DOHH2 (cell line): Measurements from ENCODE around the gene FPR2.

Experiments used
- EZH2phosphoT487 ChIP-seq: fragments of 200-600 bp; sonication (generic); IDR thresholded peaks from 2 replicates; pipeline ENCODE4 v1.6.1; 2017; ENCODE audit warnings: borderline replicate concordance, mild to moderate bottlenecking, antibody characterized with exemption, low read length, moderate library complexity, mixed read lengths
- TF ChIP-seq, protein P1 (sequence below): fragments of 200-600 bp; sonication (generic); IDR thresholded peaks from one replicate; pipeline ENCODE4 v1.5.1; 2014; ENCODE audit warnings: antibody characterized with exemption, mild to moderate bottlenecking, low read depth, low read length; ENCODE audit not compliant: poor library complexity, severe bottlenecking

DNA sequence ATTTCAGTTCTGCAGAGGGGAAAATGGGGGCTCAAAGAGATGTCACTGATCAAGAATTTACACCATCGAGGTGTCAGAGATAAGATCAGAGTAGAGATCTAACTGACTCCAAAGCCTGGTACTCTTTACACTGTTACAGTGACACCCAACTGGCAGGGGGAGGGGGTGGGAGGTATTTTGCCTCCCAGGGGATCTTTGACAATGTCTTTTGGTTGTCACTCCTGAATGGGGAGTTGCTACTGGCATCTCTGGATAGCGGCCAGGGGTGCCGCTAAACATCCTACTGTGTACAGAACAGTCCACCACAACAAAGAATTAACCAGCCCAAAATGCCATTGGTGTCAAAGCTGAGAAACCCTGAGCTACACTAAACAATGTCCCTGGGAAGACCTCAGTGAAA is 37.1 kb downstream of the FPR2 start:
- TF ChIP-seq, protein P1, sequence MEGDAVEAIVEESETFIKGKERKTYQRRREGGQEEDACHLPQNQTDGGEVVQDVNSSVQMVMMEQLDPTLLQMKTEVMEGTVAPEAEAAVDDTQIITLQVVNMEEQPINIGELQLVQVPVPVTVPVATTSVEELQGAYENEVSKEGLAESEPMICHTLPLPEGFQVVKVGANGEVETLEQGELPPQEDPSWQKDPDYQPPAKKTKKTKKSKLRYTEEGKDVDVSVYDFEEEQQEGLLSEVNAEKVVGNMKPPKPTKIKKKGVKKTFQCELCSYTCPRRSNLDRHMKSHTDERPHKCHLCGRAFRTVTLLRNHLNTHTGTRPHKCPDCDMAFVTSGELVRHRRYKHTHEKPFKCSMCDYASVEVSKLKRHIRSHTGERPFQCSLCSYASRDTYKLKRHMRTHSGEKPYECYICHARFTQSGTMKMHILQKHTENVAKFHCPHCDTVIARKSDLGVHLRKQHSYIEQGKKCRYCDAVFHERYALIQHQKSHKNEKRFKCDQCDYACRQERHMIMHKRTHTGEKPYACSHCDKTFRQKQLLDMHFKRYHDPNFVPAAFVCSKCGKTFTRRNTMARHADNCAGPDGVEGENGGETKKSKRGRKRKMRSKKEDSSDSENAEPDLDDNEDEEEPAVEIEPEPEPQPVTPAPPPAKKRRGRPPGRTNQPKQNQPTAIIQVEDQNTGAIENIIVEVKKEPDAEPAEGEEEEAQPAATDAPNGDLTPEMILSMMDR = no peak
- TF ChIP-seq EZH2phosphoT487 = no peak
